PC-9 (cell line): Measurements from ENCODE around the gene ATG4D.

ENCODE experiments used
- EZH2 ChIP-seq: fragments of 200-600 bp; sonication (generic); IDR thresholded peaks from 2 replicates; pipeline ENCODE4 v1.8.0; 2017; ENCODE audit warnings: antibody characterized with exemption, low read depth
- TF ChIP-seq, protein P1 (sequence below): fragments of 200-600 bp; sonication (generic); conservative IDR thresholded peaks from 2 replicates; pipeline ENCODE4 v1.6.1; 2017; ENCODE audit warnings: mixed run types, antibody characterized with exemption, mild to moderate bottlenecking, moderate library complexity

DNA sequence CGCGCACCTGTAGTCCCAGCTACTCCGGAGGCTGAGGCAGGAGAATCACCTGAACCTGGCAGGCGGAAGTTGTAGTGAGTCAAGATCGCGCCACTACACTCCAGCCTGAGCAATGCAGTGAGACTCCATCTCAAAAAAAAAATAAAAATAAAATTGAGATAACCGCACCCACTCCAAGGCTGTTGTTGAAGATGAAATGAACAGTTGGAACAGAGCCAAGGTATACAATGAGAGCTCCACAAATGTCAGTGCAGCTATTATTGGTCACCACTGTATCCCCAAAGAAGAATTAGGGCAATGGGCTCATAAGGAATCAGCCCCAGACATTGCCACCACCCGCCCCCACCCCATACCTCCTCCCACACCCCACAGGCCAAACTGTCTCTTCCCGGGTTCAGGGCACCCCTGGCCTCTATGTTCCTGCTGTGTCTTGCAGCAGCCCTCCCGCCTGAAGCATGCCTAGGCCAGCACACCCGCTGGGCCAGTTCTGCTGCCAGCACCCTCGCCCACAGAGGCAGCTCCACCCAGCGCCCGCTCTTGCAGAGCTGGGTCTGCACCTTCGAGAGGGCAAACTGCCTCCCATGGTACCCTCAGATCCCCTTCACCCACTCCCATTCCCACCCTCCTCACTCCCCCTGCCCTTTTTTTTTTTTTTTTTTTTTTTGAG lies 22.9 kb upstream of the ATG4D start:
- TF ChIP-seq, protein P1, sequence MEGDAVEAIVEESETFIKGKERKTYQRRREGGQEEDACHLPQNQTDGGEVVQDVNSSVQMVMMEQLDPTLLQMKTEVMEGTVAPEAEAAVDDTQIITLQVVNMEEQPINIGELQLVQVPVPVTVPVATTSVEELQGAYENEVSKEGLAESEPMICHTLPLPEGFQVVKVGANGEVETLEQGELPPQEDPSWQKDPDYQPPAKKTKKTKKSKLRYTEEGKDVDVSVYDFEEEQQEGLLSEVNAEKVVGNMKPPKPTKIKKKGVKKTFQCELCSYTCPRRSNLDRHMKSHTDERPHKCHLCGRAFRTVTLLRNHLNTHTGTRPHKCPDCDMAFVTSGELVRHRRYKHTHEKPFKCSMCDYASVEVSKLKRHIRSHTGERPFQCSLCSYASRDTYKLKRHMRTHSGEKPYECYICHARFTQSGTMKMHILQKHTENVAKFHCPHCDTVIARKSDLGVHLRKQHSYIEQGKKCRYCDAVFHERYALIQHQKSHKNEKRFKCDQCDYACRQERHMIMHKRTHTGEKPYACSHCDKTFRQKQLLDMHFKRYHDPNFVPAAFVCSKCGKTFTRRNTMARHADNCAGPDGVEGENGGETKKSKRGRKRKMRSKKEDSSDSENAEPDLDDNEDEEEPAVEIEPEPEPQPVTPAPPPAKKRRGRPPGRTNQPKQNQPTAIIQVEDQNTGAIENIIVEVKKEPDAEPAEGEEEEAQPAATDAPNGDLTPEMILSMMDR, result no peak
- no peak for TF ChIP-seq EZH2
